Testis (tissue), 3 donors: ENCODE data around the gene NSRP1. TPM values are rescaled to one million over a fixed set of nuclear protein-coding genes. Genes with fewer than 3 reads are reported as not detected.

Experiments used
- DNase-seq: peaks from one replicate; pipeline ENCODE4 v3.0.0-alpha.2; 2019
- H3K27ac ChIP-seq, 2 donors: fragments of 200-600 bp; sonication (generic); one replicate each; pipeline ENCODE4 v1.5.1; 2019
- H3K27me3 ChIP-seq: fragments of 200-600 bp; sonication (generic); one replicate; pipeline ENCODE4 v1.5.1; 2019
- H3K36me3 ChIP-seq: fragments of 200-600 bp; sonication (generic); one replicate; pipeline ENCODE4 v1.5.1; 2017; ENCODE audit warnings: low read depth; ENCODE audit errors: missing control alignments
- H3K4me1 ChIP-seq: fragments of 200-600 bp; sonication (generic); one replicate; pipeline ENCODE4 v1.5.1; 2019
- H3K4me3 ChIP-seq, 2 donors: fragments of 200-600 bp; sonication (generic); one replicate each; pipeline ENCODE4 v1.5.1; 2017 to 2019
- H3K9me3 ChIP-seq: fragments of 200-600 bp; sonication (generic); one replicate; pipeline ENCODE4 v1.5.1; 2017
- CTCF ChIP-seq, 3 experiments: fragments of 450-650 bp in 2 of 3; fragments of 200-600 bp in 1 of 3; sonication (generic) in 1 of 3; IDR thresholded peaks; one replicate each; pipeline ENCODE4 v1.5.1; 2016 to 2019; ENCODE audit warnings: antibody characterized with exemption in 3 of 3, mild to moderate bottlenecking in 2 of 3, moderate library complexity in 1 of 3
- POLR2A ChIP-seq: fragments of 450-650 bp; IDR thresholded peaks from one replicate; pipeline ENCODE4 v1.6.1; 2017; ENCODE audit warnings: antibody characterized with exemption, mild to moderate bottlenecking, moderate library complexity
- WGBS, 2 donors: methylation state at CpG; one replicate each; pipeline ENCODE4 v1.1.5; 2018; 5-methylcytosine and 5-hydroxymethylcytosine counted together
- intact Hi-C: fragments of 100-400 bp; cut with DNase I; formaldehyde crosslinking; loops from one replicate; pipeline ENCODE4 v1.15.1; 2023; ENCODE audit warnings: low total_unique reads
- polyA plus RNA-seq: library from polyadenylated mRNA; stranded (reverse); fragments of 350-450 nt; fragmentation: Illumina TruSeq; extraction: RNeasy Lipid Tissue Mini Kit (QIAGEN cat#74804); gene quantifications from one replicate; pipeline ENCODE4 v1.2.3, GENCODE V29; 2014; ENCODE audit warnings: low read depth, low replicate concordance; ENCODE audit not compliant: insufficient read depth
- total RNA-seq, 2 donors: library from RNA; depleted of rRNA; stranded (reverse); fragments of >200 nt; gene quantifications; one replicate each; pipeline ENCODE4 v1.2.3, GENCODE V29; 2016

NSRP1 gene
- total and polyA plus RNA-seq, 3 donors from 2014 or later = 12.6 to 53.7 (median 34.3) TPM

- WGBS, 2 donors = 79 to 87% methylated on average over 8 to 9 of the region's 9 CpGs
- H3K27me3 ChIP-seq = no peaks in the 10 kb centered on the region
- no peak overlapping the region for H3K4me3 ChIP-seq
- no peak overlapping the region for H3K27ac ChIP-seq
- TF ChIP-seq POLR2A (no peak), CTCF (IDR thresholded peaks at IDR 0.05) (no peak)
- H3K9me3 ChIP-seq = no peaks in the 10 kb centered on the region
- H3K36me3 ChIP-seq = no peaks in the 10 kb centered on the region
- DNase-seq = no peak
- intact Hi-C loops = no loop called here
- no peaks in the 10 kb centered on the region for H3K4me1 ChIP-seq
Observed at GRCh38 chr17:30207655-30208054, 91.0 kb downstream of the NSRP1 start.

- no peaks in the 10 kb centered on the region for H3K27me3 ChIP-seq
- intact Hi-C loops = no loop called here
- no peak overlapping the region for H3K4me3 ChIP-seq
- no peak overlapping the region for H3K27ac ChIP-seq
- H3K4me1 ChIP-seq = no peaks in the 10 kb centered on the region
- peak; percentile 2 for DNase-seq
- WGBS, 2 donors = 68 to 71% methylated on average over 3 of the region's 3 CpGs
- H3K36me3 ChIP-seq = no peaks in the 10 kb centered on the region
- TF ChIP-seq POLR2A (no peak), CTCF (IDR thresholded peaks at IDR 0.05) (no peak)
- no peaks in the 10 kb centered on the region for H3K9me3 ChIP-seq
Observed at GRCh38 chr17:30208214-30208613, 91.6 kb downstream of the NSRP1 start.

- DNase-seq = no peak
- no peaks in the 10 kb centered on the region for H3K36me3 ChIP-seq
- no peaks in the 10 kb centered on the region for H3K9me3 ChIP-seq
- no peaks in the 10 kb centered on the region for H3K4me1 ChIP-seq
- no peaks in the 10 kb centered on the region for H3K27me3 ChIP-seq
- TF ChIP-seq CTCF (IDR thresholded peaks at IDR 0.05) (no peak), POLR2A (no peak)
- no peak overlapping the region for H3K27ac ChIP-seq
- intact Hi-C loops = no loop called here
- no peak overlapping the region for H3K4me3 ChIP-seq
- 87 to 92% methylated on average over 7 of the region's 7 CpGs for WGBS, 2 donors
Observed at GRCh38 chr17:30209930-30210329, 93.3 kb downstream of the NSRP1 start.

- no peaks in the 10 kb centered on the region for H3K9me3 ChIP-seq
- no peaks in the 10 kb centered on the region for H3K4me1 ChIP-seq
- TF ChIP-seq POLR2A (no peak), CTCF (IDR thresholded peaks at IDR 0.05) (no peak)
- H3K36me3 ChIP-seq = no peaks in the 10 kb centered on the region
- no peak for DNase-seq
- WGBS, 2 donors = 90 to 92% methylated on average over 11 of the region's 11 CpGs
- H3K4me3 ChIP-seq = no peak overlapping the region
- intact Hi-C loops = no loop called here
- H3K27ac ChIP-seq = no peak overlapping the region
- no peaks in the 10 kb centered on the region for H3K27me3 ChIP-seq
Observed at GRCh38 chr17:30210366-30210765, 93.8 kb downstream of the NSRP1 start.

GRCh38 chr17:30210901-30211300 lies 94.3 kb downstream of the NSRP1 start:
- Histone ChIP-seq H3K4me1 (no peaks in the 10 kb centered on the region), H3K9me3 (no peaks in the 10 kb centered on the region), H3K27ac (no peak overlapping the region), H3K36me3 (no peaks in the 10 kb centered on the region), H3K27me3 (no peaks in the 10 kb centered on the region), H3K4me3 (no peak overlapping the region)
- WGBS, 2 donors = 92 to 94% methylated on average over 9 to 10 of the region's 10 CpGs
- no peak for DNase-seq
- TF ChIP-seq POLR2A (no peak), CTCF (IDR thresholded peaks at IDR 0.05) (no peak)
- intact Hi-C loops = no loop called here
